ENCODE data around the gene HOXA5. TPM values are rescaled to one million over a fixed set of nuclear protein-coding genes. Genes with fewer than 3 reads are reported as not detected.

The HOXA5 gene
- 10 to 100 TPM; 13.0 to 16.2 TPM for total RNA-seq
- long read RNA-seq, transcript HOXA5-201 (2 exons, 1,657 nt): major isoform, 5 of 7 reads
- long read RNA-seq, partial matches to known transcripts: 0 of 7 reads
- long read RNA-seq, other reads (novel, unspliced or antisense): 2 of 7 reads

- intact Hi-C loops (cut with DNase I, micrococcal nuclease): loop anchor here in 1 of 2 donors (5.0 kb wide), 1 partner anchor 286 kb away; no protein-coding TSS in a partner anchor
- ATAC-seq (peak; percentile 40), DNase-seq (peak in 1 of 2 donors; percentile 85)
These were observed at the start of gene HOXA5 for GRCh38 chr7:27143023-27143949. HOXA5 (minus strand) TSS chr7:27143681; CDS start chr7:27143607, 74 bp downstream.

DNA sequence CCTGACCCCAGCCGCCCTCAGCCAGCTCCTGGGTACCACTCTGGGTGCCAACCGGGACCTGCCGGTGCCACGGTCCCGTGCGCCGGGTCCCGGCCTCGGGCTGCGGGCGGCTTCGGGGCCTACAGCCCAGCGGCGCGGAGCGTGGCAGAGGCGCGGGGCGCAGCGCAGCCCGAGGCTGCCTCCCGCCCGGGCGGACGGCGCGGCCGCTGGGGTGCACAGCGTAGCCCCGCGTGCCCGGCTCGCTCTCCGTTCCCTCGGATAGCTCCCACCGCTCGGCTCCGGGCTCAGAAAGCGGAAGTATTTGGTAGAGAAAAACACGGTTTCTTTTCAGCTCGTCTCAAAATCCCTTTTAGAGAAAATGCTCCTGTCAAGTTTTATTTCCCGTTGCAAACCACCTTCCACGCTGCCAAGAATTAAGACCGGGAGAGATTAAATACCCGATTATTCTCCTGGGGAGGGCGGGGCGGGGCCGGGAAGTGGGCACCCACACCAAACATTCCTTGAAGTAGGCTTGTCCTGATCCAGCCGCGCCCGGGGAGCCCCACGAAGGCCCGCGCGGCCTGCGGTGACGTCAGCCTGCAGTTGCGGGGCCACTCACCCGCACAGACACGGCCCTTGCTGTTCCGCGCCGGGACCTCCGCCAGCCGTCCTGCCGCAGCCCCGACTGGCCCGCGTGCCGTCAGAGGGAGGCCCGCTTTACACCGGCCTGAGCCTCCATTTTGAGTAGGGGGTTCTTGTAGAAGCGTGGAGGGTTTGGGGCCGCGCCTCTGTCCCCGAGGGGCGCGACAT lies 49.3 kb upstream of the HOXA5 start:
- DNase-seq (peak; percentile 34 to 60), ATAC-seq (peak; percentile 8)
- intact Hi-C loops (cut with DNase I, micrococcal nuclease): no loop called here

- DNase-seq (peak; percentile 71 to 75), ATAC-seq (peak; percentile 29)
- intact Hi-C loops (cut with DNase I, micrococcal nuclease): no loop called here
These were observed 48.5 kb upstream of the HOXA5 start for GRCh38 chr7:27191833-27192545.

DNA sequence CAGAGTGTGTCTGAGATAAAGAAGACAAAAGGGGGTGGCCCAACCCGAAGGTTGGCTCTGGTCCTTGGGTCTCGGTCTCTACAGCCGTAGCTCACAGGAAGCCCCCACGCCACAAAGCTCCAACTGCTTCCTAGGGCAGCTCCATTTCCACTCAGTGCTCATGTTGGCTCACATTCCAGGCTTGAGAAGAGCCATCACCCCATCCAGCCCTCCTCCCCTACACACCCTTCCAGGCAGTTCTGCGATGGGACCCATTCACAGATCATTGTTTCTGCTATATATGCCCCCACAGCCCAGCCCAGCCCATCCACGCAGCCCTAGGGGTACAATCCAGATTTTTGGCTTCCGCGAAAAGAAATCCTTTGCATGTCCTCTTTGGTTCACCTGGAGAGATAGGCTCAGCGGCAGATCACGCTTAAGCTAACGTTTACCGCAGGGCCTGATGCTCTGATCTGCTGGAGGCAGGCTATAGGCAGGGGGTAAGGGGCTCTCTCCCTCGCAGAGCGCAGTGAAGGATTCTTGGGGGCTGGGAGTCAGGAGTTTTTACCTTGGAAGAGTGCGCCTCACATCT lies 47.8 kb upstream of the HOXA5 start:
- ATAC-seq (no peak), DNase-seq (peak; percentile 32 to 36)
- intact Hi-C loops (cut with DNase I, micrococcal nuclease): no loop called here

DNA sequence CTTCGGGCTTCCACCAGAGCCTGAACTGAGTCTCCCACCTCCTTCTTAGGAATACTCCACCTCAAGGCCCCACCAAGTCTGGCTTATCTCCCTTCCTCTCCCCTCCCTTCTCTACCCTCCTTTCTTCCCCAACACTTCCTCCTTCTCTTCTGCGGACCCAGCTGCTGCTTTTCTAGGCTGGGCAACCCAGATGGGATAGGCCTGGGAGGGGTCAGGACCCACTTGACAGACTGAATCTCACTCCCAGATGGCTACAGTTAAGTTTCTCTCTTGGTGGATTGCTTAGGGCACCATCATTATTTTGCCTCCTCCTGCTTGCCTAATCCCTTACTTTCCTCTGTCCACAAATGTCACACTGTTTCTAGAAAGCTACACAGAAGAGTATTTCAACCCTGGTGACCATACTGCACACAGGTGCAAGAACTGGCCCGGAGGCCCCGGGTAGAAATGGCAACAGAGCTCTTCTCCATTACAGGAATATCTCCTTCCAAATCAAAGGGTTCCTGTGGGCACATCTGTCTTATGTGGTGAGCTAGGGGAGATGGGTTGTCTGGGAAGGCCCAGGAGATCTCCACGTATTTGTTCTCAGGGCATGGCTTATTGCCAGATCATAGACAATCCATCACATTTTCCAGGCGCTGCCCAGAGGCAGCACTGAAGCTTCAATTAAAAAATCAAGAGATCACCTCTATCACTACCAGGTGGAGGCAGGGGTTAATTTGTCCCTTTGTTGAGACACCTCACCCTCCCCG lies 46.7 kb upstream of the HOXA5 start:
- intact Hi-C loops (cut with DNase I, micrococcal nuclease): no loop called here
- ATAC-seq: peak; percentile 22
- DNase-seq: peak; percentile 52 to 62

GRCh38 chr7:27189295-27189996 lies 46.0 kb upstream of the HOXA5 start:
- intact Hi-C loops (cut with DNase I, micrococcal nuclease): no loop called here
- DNase-seq (peak; percentile 76 to 80), ATAC-seq (peak; percentile 45)

DNA sequence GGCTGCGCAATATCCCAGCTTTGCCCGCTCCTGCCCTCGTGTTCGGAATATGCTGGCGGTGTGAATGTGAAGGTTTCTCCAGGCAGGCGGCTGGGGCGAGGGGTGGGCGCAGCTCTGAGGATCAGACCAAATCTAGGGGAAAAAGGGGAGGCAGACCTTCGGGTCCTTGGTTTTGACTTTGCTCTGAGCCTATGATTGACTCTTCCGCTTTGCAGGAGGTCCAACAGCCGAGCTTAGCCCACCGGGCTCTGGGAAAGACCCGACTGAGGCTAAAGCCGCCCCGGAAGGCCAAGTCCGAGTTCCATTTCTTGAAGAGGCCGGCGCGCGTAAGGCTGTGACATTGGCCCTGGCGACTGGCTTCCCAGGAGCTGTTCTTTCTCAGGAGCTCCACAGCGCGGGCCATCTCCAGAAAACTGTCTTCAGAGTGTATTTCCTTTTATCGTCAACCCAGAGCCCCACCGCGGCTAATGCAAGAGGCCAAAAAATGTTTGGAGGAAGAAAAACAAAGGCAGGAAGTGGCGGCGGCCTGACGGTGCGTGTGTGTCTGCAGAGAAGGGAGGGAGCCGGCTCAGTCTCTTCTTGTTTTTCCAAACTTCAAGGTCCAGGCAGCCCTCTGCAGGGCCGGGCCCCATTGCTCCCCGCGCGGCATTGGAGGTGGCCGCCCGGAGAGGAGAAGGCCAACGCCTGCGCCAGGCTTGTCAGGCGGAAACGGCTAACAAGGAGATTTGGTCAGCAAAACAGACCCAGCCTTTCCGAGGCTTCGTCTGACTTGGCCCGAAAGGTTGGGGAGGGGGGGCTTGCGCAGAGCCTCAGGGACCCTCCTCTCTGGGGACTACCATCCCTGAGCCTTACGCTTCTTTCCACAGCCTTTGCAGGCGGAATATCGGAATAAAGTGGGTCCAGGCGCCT lies 45.2 kb upstream of the HOXA5 start:
- ATAC-seq: peak; percentile 3
- intact Hi-C loops (cut with DNase I, micrococcal nuclease): no loop called here

GRCh38 chr7:27187475-27188385 lies 44.2 kb upstream of the HOXA5 start:
- ATAC-seq (no peak), DNase-seq (peak; percentile 24 to 44)
- intact Hi-C loops (cut with DNase I, micrococcal nuclease): no loop called here

More for the DNA sequence above, 45.2 kb upstream of the HOXA5 start:
- DNase-seq: peak; percentile 45 to 68

DNA sequence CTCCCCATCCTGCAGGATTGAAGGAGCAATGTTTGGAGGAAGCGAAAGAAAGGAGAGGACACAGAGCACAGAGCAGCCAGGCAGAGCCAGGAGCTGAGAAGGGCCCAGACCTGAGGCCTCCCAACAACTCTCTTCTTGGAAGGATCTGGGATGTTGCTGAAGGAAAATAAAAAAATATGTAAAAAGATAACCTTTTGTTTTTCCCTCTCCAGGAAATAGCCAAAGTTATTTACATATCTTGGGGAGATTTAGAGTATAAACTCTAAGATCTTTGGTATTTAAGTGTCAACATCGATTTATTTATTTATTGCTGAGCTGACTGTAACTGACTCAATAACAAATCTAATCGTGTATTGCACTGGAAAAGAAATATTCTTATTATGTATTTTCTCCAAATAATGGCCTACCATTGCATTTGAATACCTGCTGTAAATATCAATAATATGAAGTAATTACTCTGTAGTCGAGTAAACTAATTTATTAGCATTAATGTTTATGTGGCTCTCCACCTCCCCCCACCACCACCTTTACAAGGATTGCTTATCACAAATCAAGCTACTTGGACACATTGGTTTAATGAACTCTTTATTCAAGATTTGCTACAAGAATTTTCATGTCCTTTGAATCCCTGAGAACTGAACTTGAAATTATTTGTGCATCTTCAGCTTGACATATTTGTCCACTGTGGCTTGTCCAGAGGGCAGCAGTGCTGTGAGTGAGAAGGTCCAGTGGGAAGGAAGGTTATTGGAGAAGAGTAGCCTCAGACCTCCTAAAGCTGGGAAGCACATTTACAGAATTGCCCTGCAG lies 43.4 kb upstream of the HOXA5 start:
- intact Hi-C loops (cut with DNase I, micrococcal nuclease): no loop called here
- DNase-seq: peak; percentile 24 to 27

DNA sequence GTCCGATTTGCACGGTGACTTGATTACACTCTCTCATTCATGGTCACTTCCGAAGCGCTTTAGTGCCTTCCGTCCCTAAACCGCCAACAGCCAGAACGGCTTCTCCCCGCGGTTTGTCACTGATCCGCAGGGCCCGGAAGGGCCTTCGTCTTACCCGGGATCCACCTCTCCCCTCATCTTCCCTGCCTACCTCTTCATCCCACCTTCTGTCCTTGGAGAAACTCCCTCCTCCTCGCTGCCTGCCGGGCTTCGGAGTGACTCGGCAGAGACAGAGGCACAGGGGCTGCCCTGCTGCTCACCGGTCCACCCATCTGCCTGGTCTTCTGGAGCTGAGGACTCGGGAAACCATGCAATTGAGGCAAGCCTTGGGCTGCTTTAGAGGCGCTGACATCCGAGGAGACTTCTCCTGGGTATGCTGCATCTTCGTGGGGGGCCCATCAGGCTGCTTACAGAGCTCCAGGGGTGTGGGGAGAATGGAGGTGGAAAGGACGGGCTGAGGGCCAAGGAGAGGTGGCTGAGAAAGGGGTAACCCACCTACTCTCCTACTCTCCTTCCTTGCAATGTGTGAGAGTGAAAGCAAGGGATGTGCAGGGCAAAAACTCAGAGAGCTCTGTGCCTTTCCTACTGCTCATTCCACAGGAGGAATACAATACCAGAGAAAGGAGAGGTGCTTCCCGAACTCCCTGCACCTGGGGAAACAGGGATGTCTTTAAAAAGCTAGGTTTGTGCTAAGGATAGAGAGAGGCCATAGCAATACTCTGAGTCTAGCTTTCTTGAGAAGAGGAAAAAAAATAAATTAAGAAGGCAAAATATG lies 42.6 kb upstream of the HOXA5 start:
- DNase-seq: peak; percentile 30 to 36
- ATAC-seq: no peak
- intact Hi-C loops (cut with DNase I, micrococcal nuclease): no loop called here

More for the DNA sequence above, 43.4 kb upstream of the HOXA5 start:
- no peak for ATAC-seq

DNA sequence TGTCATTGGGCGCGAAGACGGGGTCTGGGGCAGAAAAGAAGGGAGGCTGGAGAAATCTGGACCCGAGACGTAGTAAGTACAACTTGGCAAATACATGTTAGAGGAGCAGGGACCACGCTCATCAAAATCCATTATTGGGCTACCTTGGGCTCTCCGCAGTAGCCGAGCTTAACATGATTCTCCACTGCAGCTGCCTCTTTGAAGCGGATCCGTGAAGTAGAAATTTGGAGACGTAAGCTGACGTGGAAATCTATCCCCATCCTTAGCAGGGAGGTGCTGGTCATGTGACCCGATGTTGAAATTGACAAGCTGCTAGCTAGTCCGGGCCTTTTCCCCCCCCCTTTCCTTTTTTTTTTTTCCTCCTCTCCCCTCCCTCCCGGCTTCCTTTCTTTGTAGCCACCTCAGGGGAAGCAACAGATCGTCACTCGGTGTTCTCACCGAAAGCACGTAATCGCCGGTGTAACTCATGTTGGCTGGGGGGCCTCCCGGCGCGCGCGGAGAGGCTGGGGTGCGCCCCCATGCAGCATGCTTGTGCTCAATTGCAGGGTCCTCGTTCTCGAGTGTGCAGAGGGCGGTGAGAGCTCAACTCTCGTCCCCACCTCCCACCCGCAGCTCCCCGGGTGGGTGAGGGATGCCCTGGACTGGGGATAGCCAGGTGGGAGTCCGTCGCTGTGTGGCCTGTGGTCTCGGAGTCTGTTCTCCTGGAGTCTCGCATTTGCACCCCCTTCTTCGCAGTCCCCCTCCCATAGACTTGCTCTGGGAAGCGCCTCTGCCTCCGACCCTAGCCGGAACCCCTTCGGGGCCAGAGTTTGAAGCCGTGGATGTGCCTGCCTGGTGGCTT lies 41.8 kb upstream of the HOXA5 start, which contains the start of gene HOXA11:
HOXA11 (minus strand) TSS at position 220 of the 841 bp plus-strand sequence; CDS start at position 132, 88 bp downstream.
- peak; percentile 37 for ATAC-seq
- intact Hi-C loops (cut with DNase I, micrococcal nuclease): no loop called here
- DNase-seq: peak; percentile 65 to 91

DNA sequence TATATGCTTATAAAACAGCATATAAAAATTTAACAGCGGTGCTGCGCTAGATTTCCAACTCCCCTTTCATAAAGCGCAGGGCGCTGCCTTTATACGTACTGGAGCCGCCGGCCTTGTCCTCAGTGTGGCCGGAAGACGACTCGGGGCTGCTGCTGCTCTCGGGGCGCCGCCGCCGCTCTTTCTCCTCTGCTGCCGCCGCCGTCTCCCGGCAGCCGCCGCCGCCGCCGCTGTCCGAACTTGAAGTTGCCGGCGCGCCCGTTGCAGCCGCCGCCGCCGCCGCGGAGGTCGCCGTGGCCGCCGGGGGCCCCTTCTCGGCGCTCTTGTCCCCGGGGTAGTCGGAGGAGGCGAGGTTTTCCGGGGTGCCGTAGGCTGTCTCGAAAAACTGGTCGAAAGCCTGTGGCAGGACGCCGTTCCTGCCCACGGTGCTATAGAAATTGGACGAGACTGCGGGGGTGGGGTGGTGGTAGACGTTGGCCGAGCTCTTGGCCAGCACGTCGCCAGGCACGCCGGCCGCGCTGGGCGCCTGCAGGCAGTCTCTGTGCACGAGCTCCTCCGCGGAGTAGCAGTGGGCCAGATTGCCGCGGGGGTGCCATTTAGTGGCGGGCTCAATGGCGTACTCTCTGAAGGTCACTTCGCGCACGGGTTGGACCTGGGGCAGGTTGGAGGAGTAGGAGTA lies 41.0 kb upstream of the HOXA5 start:
- intact Hi-C loops (cut with DNase I, micrococcal nuclease): no loop called here
- peak; percentile 24 for ATAC-seq
- peak; percentile 64 to 80 for DNase-seq
